ENCODE results near the gene CHRM3.

GRCh38 chr1:239353536-239353935 lies 32.8 kb upstream of the CHRM3 start:
- TF ChIP-seq FOXM1 (IDR thresholded peaks at IDR 0.05; ENCODE audit: borderline replicate concordance), result no peak
- no peak for TF ChIP-seq FOXK2 (IDR thresholded peaks at IDR 0.05)
- no peak for TF ChIP-seq HDGF (IDR thresholded peaks at IDR 0.05; ENCODE audit: borderline replicate concordance)
- no peak for TF ChIP-seq NFRKB (IDR thresholded peaks at IDR 0.05)
- no peak for TF ChIP-seq L3MBTL2 (conservative IDR thresholded peaks at IDR 0.05)
- TF ChIP-seq SUZ12 (IDR thresholded peaks at IDR 0.05), result no peak
- no peak for TF ChIP-seq BHLHE40 (IDR thresholded peaks at IDR 0.05; ENCODE audit: borderline replicate concordance)
- no peak for TF ChIP-seq LEF1 (IDR thresholded peaks at IDR 0.05; ENCODE audit: borderline replicate concordance)
- TF ChIP-seq ELF4 (IDR thresholded peaks at IDR 0.05), result no peak
- TF ChIP-seq SP1 (IDR thresholded peaks at IDR 0.05), result no peak
- TF ChIP-seq CTBP1 (IDR thresholded peaks at IDR 0.05; ENCODE audit: borderline replicate concordance), result no peak
- no peak for TF ChIP-seq PKNOX1 (IDR thresholded peaks at IDR 0.05)
- no peak for TF ChIP-seq FOXA1 (IDR thresholded peaks at IDR 0.05)

All from HEK293T (cell line).